GM18498 (cell line): ENCODE results near the gene TSPAN14.
A peak's percentile ranks its signal among the peaks of the same experiment; 100 is the strongest.
"Not testable (repeated sequence)": the region's sequence is repeated elsewhere in the genome, so short reads cannot be mapped to it uniquely, and the experiment has no call there.

Experiments used
- ATAC-seq: cut with Tn5 transposase; IDR thresholded peaks from one replicate; pipeline ENCODE4 v1.9.1; 2021; ENCODE audit warnings: mild to moderate bottlenecking, moderate library complexity; ENCODE audit not compliant: unreplicated experiment

The TSPAN14 gene

DNA sequence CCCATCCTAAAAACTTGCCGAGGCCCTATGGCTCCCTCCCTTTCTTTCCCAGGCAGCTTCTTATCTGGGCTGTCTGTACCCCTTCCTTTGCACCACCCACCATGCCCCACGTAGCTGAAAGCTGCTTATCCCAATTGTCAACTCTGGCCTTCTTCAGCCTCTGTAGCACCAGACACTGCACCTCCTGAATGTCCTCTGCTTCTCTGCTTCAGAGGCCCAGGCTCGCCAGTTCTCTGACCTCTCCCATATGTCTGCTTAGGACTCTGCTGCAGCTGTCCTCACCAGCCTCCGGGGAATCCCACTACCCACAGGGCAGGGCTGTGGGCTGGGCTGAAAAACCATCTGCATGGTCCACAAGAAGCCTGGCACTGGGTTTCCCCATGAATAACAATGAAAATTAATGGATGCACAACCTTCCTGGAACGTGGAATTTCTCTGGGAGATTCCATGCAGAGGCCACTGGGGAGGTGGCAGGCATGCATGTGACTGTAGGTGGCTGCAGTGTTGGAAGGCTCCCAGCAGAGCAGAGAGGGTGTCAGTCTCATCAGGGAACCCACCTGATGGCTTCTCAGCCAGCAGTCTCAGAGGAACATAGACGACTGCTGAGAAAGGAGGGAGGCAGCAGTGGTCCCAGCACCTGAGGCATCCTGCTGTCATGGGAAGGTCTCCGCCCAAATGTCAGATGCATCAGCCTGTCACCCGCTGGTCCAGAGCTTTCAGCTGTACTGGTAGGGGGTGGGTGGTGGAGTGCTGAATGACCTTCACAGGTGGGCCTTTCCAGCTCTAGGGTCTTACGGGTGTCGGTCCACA lies 66.8 kb downstream of the TSPAN14 start:
- no peak for ATAC-seq

GRCh38 chr10:80522756-80523363 lies 68.8 kb downstream of the TSPAN14 start:
- ATAC-seq = no peak

DNA sequence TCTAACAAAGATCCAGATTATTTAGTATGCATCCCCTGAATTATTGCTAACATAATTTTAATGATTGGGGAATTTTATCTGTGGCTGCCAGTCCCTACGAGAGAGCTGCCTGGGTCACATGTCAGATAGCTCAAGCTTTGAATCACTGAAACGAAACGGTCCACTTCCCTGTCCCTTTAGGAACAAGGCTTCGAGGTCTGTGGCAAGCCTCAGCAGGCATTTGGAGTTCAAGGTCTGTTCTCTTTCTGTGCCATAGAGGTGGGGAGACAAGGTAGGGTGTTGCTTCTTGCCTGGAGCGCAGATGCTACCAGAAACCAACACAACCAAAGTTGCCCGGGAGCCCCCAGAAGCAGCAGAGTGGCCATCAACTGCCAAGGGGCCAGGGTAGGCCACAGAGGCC lies 69.7 kb downstream of the TSPAN14 start:
- ATAC-seq = no peak

GRCh38 chr10:80524190-80524909 lies 70.2 kb downstream of the TSPAN14 start:
- ATAC-seq = no peak

- ATAC-seq = no peak
Observed at GRCh38 chr10:80526218-80526617, 72.1 kb downstream of the TSPAN14 start.

DNA sequence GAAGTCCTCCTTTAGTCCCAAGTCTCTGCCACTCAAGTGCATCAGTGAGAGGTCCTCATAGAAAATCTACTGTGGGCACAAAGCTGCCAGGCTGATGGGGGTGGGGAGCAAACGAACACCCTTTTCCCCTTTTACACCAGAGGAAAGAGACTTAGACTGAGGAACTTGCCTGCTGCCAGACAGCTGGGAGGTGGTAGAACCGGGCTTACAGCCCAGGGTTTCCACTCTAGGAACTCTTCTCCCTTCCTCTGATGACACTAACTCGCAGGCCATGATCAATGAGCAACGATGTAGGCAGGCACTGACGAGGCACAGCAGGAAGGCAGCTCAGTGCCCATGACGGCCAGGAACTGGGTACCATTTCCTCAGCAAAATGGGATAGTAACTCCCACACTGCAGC lies 72.6 kb downstream of the TSPAN14 start:
- no peak for ATAC-seq

- no peak for ATAC-seq
Observed at GRCh38 chr10:80528185-80528700, 74.1 kb downstream of the TSPAN14 start.

DNA sequence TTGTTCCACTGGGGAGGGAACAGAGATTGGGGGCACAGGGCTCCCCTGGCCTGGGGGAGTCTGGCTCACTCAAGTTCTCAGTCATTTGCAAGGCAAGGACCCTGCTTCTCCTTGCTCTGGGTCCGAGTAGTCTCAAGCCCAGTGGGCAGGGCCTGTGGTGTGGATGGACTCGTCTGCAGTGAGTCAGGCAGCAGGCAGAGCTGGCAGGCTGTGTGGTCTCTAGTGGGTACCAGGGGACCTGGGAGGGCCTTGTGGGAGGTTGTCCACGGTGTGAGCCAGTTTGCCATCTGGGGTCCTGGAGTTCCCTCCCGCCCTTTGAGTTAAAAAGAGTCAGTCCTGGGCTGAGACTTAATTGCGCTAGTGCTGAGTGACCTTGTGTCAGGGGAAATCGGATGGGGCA lies 74.8 kb downstream of the TSPAN14 start:
- no peak for ATAC-seq

- no peak for ATAC-seq
Observed at GRCh38 chr10:80529604-80530003, 75.5 kb downstream of the TSPAN14 start.

GRCh38 chr10:80530251-80530650 lies 76.1 kb downstream of the TSPAN14 start:
- ATAC-seq = peak; percentile 68

GRCh38 chr10:80530816-80531215 lies 76.7 kb downstream of the TSPAN14 start:
- ATAC-seq = no peak

DNA sequence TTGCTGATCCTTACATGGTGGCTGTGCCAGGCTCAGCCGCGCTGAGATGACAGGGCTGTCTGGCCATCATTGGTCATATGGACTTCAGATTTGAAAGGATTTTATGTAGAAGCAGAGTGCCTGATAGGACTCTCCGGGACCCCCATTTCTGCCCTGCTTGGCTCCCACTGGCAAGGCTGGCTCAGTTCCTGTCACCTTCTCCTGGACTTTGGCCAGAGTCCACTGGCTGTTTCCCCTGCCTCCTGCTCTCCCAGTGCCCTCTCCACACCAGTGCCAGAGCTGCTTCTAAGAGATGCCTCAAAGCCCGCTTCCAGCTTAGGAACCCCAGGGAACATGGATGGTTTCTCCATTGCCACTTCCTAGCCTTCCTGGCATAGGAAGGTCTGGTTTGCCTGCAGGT lies 78.5 kb downstream of the TSPAN14 start:
- ATAC-seq = no peak

GRCh38 chr10:80534059-80534458 lies 79.9 kb downstream of the TSPAN14 start:
- ATAC-seq = not testable (repeated sequence)

DNA sequence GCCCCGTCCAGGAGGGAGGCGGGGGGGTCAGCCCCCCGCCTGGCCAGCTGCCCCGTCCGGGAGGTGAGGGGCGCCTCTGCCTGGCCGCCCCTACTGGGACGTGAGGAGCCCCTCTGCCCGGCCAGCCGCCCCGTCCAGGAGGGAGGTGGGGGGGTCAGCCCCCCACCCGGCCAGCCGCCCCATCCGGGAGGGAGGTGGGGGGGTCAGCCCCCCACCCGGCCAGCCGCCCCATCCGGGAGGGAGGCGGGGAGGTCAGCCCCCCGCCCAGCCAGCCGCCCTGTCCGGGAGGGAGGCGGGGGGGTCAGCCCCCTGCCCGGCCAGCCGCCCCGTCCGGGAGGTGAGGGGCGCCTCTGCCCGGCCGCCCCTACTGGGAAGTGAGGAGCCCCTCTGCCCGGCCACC lies 80.5 kb downstream of the TSPAN14 start:
- ATAC-seq = not testable (repeated sequence)

DNA sequence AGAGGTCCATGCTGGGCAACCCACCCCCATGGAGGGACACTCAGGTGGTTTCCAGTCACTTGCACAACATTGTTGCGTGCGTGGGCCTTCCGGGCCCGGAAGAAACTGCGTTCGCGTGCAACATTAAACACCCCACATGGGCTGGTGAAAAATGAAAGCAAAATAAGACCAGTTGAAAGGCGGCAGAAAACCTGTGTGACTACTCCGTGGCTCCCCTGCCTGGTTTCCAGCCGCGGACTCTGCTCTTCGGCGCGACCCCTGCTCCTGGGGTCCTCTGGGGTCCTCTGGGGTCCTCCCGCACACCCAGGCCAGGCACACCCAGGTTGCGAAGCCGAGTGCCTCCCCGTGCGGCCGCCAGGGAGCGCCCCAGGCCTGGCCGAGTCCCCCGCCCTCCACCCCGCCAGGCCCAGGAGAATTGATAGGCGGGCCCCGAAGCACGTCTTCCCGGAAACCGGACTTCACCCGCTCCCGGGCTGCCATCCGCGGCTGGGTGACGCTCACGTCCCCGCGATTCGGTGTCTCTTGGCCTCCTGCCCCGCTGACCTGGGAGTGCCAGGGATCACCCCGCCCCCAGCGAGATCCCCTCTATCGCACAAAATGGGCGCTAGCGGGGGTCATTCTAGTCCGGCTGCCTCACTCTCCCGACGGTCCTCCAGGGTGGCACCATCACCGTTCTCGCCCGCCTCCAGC lies 81.7 kb downstream of the TSPAN14 start:
- ATAC-seq = peak; percentile 85

GRCh38 chr10:80536361-80536835 lies 82.3 kb downstream of the TSPAN14 start:
- ATAC-seq = no peak

DNA sequence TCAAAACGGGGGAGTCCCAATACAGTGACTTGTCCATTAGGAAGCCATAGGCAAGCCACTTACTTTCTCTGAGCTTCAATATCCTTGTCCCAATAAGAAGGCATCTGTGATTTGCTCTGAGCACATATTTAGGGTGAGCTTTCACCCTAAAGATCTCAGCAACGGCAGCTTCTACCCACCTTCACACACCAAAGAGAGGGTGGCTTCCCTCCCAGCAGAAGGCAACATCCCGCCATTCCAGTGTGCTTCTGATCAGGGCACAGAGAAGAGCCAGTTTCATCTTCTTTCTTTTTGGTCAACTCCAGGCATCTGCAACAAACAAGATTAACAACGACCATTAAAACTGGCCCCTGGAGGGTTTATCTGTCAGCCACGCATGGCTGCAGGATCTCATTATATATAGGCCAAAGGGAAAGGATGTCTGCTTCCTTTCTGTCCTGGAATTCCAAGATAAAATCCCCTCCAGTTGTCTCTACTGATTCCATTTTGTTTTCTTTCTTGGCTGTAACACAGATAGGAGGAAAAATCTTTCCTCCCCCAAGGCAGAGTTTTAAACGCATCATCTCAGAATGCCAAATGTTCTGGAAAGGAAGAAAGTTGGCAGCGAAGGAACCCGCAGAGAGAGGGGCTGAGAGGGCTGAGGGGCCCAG lies 83.1 kb downstream of the TSPAN14 start:
- ATAC-seq = no peak

DNA sequence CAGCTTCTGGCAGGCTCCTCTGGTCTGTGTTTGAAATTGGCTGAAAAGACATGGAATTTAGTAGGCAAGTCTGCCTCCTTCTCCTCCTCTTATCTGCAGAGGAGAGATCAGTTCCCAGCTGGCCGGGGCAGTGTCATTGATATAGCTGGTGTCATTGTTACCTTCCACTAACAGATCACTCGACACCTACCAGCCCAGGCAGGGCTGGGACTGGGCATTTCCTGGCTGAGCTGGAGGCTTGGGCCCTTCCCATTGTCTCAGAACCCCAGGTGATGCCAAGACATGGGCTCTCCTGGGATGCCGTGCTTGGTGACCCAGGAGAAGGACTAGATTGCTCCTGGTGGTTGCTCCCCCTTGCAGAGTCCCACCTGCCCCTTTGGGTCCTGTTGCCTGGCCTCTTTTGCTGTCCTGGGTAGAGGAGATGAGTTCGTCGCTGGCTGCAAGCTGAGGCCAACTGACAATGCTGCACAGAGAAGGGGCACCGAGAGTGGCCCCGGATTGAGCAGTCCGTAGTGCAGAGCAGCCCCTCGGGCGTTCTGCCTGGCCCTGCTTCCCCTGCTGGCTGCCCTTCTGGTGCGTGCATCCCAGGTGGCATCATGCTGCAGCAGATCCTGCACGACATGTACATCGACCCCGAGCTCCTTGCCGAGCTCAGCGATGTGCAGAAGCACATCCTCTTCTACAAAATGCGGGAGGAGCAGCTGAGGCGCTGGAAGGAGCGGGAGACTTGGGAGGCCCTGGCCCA lies 83.8 kb downstream of the TSPAN14 start, which contains the start of gene SH2D4B:
Gene SH2D4B (plus strand): TSS at position 167 of the 745 bp plus-strand sequence. CDS start 430 bp downstream, at position 597.
- ATAC-seq = no peak

GRCh38 chr10:80538481-80539185 lies 84.5 kb downstream of the TSPAN14 start:
- ATAC-seq = no peak
